T-helper 2 cell treated with Interferon-gamma antibody and Interleukin-4, amounts not matched to agents 100 ng/mL and 5 ng/mL, for 36 hours (primary cell): ENCODE measurements around the gene MBNL1. TPM values are rescaled to one million over a fixed set of nuclear protein-coding genes. Genes with fewer than 3 reads are reported as not detected.
"Not testable (repeated sequence)": the region's sequence is repeated elsewhere in the genome, so short reads cannot be mapped to it uniquely, and the experiment has no call there.

Experiments used
- intact Hi-C: fragments of 100-400 bp; cut with micrococcal nuclease; formaldehyde crosslinking; loops from one replicate; pipeline ENCODE4 v1.15.1; 2023
- total RNA-seq: library from RNA; stranded (reverse); gene quantifications from 2 replicates; pipeline ENCODE4 v1.2.3, GENCODE V29; 2022

Gene MBNL1
- total RNA-seq, 1 donor from 2014 or later = 396 TPM

DNA sequence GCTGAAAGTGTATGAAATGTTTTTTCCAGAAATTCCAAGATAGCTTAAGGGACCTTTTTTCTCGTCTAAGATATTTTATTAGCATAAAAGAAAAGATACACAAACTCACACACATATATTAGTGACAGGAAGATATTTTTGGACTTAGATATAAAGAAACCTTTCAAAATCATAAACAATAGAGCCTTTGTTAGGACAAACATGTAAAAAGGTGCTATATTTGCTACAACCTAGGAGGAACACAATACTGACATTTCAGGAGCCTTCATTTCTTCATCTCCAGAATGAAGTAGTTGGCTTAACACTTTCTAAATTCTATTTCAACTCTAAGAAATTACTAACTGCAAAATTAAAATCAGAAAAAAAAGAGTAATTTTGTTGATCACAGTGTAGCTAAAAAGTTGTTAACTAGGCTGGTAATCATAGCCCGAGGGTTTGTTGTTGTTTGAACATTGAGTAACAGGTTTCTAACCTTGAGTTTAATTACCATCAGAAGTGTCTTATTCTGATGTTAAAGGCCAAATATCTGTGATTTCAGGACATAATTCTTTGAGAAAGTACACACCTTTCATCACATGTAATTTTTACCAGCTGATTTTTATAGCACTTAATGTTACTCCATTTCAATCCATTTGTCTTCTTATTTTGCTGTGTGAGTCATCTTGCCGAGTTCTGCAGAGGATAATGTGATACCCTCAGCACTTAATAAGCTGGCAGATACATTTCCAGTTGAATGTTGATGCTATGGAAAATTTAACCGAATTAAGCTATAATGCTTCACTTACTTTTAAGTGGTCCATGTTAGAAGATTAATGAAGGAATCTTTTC lies 97.3 kb downstream of the MBNL1 start:
- intact Hi-C loops = no loop called here

DNA sequence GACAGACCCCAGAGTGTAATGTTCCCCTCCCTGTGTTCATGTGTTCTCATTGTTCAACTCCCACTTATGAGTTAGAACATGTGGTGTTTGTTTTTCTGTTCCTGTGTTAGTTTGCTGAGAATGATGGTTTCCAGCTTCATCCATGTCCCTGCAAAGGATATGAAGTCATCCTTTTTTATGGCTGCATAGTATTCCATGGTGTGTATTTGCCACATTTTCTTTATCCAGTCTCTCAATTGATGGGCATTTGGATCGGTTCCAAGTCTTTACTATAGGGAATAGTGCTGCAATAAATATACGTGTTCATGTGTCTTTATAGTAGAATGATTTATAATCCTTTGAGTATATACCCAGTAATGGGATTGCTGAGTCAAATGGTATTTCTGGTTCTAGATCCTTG lies 98.5 kb downstream of the MBNL1 start:
- intact Hi-C loops = not testable (repeated sequence)

DNA sequence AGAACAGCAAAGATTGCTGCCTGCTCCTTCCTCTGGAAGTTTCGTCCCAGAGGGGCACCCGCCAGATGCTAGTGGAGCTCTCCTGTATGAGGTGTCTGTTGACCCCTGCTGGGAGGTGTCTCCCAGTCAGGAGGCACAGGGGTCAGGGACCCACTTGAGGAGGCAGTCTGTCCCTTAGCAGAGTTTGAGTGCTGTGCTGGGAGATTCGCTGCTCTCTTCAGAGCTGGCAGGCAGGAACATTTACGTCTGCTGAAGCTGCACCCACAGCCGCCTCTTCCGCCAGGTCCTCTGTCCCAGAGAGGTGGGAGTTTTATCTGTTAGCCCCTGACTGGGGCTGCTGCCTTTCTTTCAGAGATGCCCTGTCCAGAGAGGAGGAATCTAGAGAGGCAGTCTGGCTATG lies 103.9 kb downstream of the MBNL1 start:
- intact Hi-C loops = not testable (repeated sequence)

DNA sequence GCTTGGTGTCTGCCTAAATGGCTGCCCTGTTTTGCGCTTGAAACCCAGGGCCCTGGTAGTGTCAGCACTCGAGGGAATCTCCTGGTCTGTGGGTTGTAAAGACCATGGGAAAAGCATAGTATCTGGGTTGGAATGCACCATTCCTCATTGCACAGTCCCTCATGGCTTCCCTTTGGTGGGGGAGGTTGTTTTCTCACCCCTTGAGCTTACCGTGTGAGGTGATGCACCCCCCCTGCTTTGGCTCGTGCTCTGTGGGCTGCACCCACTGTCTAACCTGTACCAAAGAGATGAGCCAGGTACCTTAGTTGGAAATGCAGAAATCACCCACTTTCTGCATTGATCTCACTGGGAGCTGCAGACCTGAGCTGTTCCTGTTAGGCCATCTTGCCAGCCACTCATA lies 104.7 kb downstream of the MBNL1 start:
- intact Hi-C loops = no loop called here

DNA sequence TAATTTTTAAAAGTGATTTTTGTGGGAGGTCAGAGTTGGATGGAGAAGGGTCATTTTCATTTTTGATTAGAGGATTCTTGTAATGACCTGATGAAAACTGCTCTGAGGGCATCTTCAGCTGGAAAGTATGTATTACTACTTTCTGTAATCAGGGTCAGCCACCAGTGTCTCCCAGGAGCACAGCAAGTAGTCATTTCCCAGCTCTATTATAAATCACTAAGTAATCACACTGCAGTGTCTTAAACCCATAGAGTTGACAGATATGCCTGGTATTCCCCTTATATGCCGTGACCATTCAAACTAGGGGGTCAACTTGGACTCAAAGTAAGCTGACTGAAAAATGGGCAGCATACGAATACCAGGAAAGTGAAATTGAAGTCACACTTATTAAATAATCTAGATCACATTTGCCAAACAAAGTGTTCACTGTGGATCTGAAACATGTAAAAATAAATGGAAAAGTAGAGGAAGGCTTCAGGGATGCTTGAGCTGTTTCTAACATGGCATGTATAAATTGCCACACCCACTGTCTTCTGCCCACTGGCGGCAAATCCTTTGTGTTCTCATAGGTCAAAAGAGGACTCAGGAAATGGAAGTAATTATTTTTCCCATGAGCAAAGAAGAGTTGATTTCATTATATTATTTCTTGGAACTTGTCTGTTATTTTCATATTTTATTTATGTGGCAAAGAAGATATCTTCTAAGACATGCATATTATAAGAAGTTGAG lies 105.7 kb downstream of the MBNL1 start:
- intact Hi-C loops = no loop called here

DNA sequence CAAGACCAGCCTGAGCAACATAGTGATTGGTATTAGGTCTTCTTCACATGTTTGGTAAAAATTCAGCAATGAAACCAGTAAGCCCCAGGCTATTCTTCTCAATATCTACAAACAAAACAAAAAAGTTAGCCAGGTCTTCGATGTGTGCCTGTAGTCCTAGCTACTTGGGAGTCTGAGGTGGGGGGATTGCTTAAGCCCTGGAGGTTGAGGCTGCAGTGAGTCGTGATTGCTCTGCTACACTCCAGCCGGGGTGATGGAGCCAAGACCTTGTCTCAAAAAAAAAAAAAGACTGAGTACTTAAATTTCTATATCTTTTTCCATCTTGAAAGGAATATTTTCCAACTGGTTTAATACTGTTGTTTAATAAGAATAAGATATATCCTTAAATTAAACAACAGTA lies 106.8 kb downstream of the MBNL1 start:
- intact Hi-C loops = no loop called here

DNA sequence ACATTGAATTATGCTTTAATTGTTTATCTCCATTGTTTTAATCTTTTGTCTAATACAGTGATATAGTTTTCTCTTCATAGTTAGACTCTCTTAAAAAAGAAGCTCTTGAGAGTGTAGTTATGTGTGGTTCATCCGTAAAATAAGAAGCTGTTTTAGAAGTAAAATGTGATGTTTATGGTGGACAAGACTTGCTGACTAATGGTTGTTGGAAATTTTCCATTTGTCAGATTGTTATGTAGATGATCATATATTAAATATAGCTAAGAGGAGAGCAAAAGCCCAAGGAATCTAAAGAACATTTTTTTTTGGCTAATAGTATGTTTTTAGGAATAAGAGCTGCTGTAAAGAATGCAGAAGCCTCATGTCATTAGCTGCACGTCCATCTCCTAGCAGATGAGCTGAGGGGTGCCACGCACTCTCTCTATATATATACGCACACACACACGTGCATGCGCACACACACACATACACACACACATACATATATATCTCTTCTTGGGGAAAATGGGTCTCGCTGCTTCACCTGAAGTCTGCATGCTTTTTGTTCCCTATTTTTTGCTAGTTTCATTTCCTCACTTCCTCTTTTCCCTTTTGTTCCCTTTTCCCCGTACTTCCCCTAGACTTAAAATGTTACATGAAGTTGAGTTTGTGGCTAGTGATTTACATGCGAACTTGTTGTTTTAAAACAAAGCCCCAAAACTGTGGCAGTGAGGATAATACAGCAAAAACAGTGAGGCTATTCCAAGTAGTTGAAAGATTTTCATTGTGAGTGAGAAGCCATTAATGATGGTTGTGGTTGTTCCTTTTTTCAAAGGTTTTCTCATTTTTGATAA lies 107.8 kb downstream of the MBNL1 start:
- intact Hi-C loops = no loop called here

DNA sequence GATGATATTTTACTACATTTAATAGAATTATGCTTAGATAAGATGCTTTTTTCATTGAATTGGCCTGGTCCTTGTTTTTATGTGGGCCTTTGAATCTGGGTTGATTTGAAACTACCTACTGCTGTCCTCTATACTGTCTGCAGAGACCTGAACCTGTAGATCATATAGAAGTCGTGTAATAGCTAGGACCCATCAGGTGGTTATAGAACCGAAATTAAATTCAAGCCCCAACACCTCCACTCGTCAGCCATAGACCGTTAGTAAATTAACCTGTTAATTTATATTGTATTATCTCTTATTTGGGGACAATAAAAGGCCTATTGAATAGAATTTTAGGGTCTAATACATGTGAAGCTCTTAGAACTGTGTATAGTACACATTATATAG lies 108.4 kb downstream of the MBNL1 start:
- intact Hi-C loops = no loop called here

DNA sequence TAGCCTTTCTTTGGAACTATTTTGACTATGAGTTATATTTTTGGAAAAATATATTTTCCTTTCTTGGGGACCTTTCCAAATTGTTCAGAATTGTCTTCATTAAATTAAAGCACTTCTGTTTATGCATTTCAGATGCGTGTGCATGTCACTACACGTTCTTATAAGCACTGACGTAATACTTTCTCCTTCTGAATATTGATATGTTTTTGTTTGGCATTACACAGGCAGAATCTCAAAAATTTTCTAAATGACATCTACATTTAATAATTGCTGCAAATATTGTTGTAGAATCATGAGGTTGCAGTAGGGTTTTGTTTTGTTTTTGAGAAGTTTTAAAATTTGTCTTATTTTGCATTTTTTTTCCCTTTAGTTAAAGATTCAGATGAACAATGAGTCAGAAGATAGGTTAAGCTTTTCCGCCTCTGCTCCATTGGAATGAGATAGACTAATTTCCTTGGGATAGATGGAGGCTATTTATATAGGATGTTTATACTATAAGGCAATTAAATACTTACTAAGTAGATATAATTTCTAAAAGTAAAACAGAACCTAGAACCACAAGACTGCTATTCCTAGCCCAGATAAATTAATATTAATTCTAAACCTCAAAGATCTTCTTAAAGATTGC lies 110.8 kb downstream of the MBNL1 start:
- intact Hi-C loops = loop anchor here (10.0 kb wide), 1 partner anchor 305 kb away; no protein-coding TSS in a partner anchor

DNA sequence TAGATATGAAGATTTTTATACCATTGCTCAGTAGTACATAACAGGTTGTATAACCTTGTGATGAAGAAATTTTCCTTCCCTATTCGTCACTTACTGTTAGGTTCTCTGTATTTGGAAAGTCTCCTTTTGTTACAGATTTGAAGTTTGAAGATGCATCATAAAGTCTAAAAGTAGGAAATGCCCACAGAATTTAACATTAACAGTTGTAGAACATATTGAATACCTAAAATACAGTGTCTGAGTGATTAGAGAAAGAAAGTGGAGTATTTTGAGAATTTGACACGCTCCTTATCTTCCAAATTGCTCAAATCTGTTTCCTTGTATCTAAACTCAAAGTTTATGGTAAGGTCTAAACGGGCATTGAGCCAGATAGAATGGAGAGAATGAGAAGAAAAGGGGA lies 111.3 kb downstream of the MBNL1 start:
- intact Hi-C loops = loop anchor here (10.0 kb wide), 1 partner anchor 305 kb away; no protein-coding TSS in a partner anchor

DNA sequence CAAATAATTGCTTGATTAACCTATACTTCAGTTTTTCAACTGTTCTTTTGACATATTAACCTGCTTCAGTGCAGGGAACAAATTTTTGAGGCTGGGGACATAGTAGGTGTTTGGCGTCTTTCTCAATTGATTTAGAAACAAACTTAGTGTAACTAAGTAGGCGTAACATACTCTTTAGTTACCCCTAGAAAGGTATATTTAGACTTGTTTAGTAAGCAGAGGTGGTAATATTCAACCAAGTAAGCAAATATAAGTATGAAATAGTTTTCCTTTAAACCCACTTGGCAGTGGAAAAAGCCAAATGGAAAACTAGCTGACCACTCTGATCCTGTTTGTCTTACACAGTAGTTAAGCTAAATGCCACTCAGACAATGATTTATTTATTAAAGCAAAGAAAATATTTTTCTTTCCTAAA lies 113.2 kb downstream of the MBNL1 start:
- intact Hi-C loops = loop anchor here (10.0 kb wide), 1 partner anchor 307 kb away; no protein-coding TSS in a partner anchor

DNA sequence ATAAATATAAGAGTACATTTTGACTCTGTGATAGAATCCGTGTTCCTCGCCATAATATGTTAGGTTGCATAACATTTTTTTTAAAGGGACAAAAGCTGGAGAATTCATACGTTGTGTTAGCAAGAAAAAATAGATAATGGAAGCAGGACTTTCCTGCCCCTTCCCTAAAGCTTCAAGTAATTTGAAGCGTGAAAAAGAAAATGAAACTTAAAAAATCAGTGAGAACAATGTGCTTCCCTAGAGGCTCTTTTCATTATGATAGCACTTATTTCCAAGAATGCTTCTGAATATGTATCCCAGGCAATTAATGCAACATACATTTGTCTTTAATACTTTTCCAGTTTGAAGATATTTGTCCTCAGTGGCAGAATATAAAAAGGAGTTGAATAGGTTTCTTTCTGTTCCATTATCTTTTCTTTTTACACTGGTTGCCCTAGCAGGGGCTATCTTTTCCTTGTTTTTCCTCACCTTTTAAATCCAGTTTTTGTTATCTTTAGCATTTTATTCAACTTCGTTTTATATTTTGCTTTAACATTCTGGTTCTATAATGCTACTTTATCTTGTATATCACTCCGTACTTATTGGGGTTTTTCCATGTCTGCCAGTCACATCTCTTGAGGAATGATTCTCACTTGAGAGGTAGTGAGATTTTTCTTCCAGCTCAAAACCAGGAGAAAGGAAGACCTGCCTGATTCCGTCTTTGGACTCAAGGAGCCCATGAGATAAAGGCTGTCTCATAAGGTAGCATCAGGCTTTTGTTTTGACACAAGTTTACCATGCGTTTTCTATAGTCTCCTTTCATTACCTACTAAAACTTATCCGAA lies 113.8 kb downstream of the MBNL1 start:
- intact Hi-C loops = loop anchor here (10.0 kb wide), 1 partner anchor 308 kb away; no protein-coding TSS in a partner anchor

DNA sequence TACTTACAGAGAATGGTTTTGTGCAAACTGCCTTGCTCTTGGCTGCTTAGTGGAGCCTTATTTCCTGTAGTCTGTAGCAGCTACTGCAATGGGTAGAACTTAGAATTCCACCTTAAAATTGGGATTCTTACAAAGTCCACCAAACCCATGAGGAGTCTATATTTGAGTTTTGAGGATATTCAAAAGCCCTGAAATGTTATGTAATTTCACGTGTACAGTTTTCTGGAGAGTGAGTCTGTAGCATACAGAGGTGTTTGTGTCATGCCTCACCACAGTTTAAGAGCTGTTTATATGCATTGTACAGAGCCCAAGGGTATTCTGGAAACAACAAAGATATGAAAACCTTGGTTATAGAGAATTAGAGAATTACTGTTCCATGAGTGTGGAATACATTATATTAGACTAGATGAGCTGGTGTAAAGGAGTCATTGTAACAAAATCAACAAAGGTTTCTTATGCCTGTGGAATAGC lies 114.4 kb downstream of the MBNL1 start:
- intact Hi-C loops = loop anchor here (10.0 kb wide), 1 partner anchor 308 kb away; no protein-coding TSS in a partner anchor

DNA sequence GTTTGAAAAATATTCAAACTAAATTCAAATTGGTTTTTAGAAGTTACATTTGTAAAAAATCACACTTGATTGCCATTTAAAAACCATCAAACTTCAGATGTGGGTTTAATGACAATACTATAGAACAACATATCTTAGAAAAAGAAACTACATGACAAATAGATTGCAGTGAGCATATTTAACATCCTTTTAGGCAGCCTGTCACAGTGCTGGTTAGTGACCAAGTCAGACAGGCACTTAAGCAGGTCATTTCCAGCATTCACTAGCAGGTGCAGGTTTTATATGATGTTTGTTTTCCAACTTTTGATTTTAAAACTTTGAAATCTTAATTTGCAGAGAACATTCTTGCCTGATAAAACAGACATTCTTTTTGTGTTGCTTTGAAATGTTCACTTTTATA lies 115.7 kb downstream of the MBNL1 start:
- intact Hi-C loops = loop anchor here (10.0 kb wide), 1 partner anchor 310 kb away; no protein-coding TSS in a partner anchor

DNA sequence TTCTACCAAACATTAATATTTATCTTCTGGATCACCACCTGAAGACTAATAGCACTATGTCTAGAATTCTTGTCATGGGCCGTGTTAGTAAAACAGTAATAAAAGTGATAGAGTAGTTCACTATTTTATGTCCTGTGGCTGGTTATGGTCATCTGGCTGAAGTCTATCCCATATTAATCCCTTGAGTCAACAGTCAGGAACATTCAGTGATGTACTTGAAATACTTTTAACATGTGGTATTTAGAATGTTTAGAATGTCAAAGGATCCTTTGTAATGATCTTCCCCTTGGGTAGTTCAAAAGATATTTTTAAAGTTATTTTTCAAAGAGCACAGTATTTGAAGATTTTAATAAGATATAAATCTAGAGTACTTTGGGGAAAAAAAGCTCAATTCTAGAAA lies 117.0 kb downstream of the MBNL1 start:
- intact Hi-C loops = loop anchor here (10.0 kb wide), 1 partner anchor 311 kb away; no protein-coding TSS in a partner anchor

DNA sequence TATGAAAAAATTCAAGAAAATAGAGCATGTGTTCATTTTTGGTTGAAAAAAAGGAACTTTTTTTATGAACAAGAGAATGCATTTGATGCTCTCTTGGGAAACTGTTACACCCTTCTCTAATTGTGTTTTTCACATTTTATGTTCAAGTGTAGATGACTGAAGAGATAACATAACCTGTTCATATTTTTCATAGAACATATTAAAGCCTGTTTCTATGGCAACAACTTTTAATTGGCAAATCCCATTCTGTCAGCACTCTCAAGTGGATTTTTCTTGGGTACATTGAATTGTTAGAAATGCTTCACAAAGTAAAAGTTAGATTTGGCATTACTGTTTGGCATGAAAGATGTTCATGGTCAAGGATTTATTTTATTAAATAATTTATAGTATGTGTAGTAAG lies 117.5 kb downstream of the MBNL1 start:
- intact Hi-C loops = loop anchor here (10.0 kb wide), 1 partner anchor 311 kb away; no protein-coding TSS in a partner anchor

DNA sequence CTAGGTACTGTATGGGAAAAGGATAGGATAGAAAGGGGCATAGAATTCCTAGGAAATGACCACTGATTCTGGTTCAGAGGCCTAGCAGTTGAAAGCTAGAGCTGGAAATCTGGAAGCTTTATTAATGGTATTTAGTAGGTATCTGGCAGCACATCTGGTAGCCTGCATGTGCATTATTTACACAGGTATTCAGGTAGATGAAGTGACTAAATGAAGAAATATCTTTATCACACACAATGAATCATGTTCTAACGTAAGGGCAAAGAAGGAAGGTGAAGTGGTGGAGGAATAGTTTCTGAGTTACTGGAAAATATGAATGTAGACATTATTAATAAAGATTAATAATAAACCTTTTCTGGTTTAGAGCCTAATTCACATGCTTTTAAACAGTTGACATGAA lies 119.9 kb downstream of the MBNL1 start:
- intact Hi-C loops = loop anchor here (10.0 kb wide), 1 partner anchor 314 kb away; no protein-coding TSS in a partner anchor

DNA sequence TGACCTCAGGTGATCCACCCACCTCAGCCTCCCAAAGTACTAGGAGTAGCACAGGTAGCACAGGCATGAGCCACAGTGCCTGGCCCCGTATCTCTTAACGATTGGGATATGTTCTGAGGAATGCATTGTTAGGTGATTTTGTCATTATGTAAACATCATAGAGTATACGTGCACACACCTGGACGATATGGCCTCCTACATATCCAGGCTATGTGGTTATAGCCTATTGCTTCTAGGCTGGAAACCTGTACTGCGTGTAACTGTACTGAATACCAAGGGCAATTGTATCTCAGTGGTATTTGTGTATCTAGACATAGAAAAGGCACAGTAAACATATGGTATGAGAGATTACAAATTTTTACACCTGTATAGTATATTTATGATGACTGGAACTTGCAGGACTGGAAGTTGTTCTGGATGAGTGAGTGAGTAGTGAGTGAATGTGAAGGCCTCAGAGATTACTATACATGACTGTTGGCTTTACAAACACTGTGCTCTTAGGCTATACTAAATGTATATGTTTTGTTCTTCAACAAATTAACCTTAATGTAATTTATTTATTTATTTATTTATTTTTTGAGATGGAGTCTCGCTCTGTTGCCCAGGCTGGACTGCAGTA lies 120.7 kb downstream of the MBNL1 start:
- intact Hi-C loops = loop anchor here (10.0 kb wide), 1 partner anchor 315 kb away; no protein-coding TSS in a partner anchor

DNA sequence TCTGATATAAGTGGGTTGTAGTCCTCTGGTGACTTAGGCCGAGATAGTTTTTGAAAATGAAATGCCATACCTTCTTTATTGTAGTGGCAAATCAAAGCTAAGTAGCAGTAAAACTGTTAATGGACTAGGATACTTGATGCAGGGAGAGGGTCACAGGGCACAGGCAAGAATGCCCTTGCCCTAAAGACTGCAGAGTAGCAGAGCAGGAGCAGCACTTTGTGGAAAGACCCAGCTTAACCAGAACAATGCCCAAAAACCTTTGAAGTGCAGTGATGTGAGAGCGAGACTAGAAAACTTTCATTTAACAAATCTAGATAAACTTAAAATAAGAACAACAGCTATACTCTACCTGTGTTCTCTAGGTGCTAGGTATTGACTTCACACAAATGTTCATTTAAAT lies 121.9 kb downstream of the MBNL1 start:
- intact Hi-C loops = no loop called here
